ENCODE measurements around the gene KIF21A.

DNA sequence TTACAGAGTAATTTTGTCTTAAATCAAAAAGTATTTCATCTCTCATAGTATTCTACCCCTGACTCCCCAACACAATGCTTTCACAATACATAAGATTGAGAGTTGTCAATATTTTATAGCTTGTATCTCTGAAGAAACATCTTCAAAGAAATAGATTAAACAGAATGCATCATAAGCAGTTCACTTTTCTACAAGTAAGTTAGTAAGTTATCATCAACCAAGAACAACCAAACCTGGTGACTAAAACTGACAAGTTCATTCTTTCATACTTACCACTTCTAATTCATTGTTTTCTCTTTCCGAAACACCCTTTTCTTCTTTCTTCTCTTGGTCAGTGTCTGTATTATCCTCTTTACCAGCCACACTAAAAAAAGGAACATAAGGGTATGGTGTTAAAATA is 101.2 kb downstream of the KIF21A start:
- TF ChIP-seq EZH2phosphoT487 (IDR thresholded peaks at IDR 0.05; ENCODE audit: low read length): no peak
- TF ChIP-seq, protein P1, sequence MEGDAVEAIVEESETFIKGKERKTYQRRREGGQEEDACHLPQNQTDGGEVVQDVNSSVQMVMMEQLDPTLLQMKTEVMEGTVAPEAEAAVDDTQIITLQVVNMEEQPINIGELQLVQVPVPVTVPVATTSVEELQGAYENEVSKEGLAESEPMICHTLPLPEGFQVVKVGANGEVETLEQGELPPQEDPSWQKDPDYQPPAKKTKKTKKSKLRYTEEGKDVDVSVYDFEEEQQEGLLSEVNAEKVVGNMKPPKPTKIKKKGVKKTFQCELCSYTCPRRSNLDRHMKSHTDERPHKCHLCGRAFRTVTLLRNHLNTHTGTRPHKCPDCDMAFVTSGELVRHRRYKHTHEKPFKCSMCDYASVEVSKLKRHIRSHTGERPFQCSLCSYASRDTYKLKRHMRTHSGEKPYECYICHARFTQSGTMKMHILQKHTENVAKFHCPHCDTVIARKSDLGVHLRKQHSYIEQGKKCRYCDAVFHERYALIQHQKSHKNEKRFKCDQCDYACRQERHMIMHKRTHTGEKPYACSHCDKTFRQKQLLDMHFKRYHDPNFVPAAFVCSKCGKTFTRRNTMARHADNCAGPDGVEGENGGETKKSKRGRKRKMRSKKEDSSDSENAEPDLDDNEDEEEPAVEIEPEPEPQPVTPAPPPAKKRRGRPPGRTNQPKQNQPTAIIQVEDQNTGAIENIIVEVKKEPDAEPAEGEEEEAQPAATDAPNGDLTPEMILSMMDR (IDR thresholded peaks at IDR 0.05; ENCODE audit: low read length): no peak

Data from MM.1S (cell line).